Stomach smooth muscle (tissue), 2 donors: Measurements from ENCODE around the gene AREL1.

ENCODE experiments used
- H3K27ac ChIP-seq: one replicate; pipeline ENCODE4 v1.7.0; 2013; ENCODE audit warnings: mild to moderate bottlenecking, low read length, inconsistent platforms
- H3K27me3 ChIP-seq, 2 donors: one replicate each; pipeline ENCODE4 v1.7.0; 2013; ENCODE audit warnings: low read length in 2 of 2; ENCODE audit not compliant: insufficient read depth in 2 of 2, control insufficient read depth in 1 of 2
- H3K36me3 ChIP-seq, 2 donors: one replicate each; pipeline ENCODE4 v1.7.0; 2013; ENCODE audit warnings: low read length in 2 of 2; ENCODE audit not compliant: control insufficient read depth in 2 of 2, insufficient read depth in 2 of 2
- H3K4me1 ChIP-seq: one replicate; pipeline ENCODE4 v1.7.0; 2013; ENCODE audit warnings: low read length; ENCODE audit not compliant: control insufficient read depth, insufficient read depth
- H3K4me3 ChIP-seq, 2 donors: one replicate each; pipeline ENCODE4 v1.7.0; 2013; ENCODE audit warnings: low read length in 2 of 2
- H3K9ac ChIP-seq, 2 donors: one replicate each; pipeline ENCODE4 v1.7.0; 2013; ENCODE audit warnings: low read length in 2 of 2, mild to moderate bottlenecking in 1 of 2
- H3K9me3 ChIP-seq, 2 donors: one replicate each; pipeline ENCODE4 v1.7.0; 2013; ENCODE audit warnings: low read length in 2 of 2; ENCODE audit not compliant: control insufficient read depth in 2 of 2
- donor health status: healthy.
- donor health status: Pancreatic carcinoma.

The AREL1 gene

DNA sequence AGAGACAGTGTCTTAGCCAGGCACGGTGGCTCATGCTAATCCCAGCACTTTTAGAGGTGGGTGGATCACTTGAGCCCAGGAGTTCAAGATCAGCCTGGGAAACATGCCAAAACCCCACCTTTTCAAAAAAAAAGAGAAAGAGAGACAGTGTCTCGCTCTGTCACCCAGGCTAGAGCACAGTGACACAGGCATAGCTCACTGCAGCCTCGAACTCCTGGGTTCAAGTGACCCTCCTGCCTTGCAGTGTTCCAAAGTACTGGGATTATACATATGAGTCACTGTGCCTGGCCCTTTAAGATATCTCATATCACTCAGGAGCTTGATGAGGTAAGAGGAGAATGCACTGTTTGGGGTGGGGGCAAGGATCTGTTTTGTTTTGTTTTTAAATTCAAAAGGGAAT lies 52.7 kb downstream of the AREL1 start:
- Histone ChIP-seq H3K27me3 (no peaks in the 10 kb centered on the region), H3K4me3 (no peak overlapping the region), H3K9ac (no peak overlapping the region), H3K9me3 (no peaks in the 10 kb centered on the region), H3K4me1 (peaks cover 3% of the 10 kb centered on the region), H3K27ac (no peak overlapping the region), H3K36me3 (peaks cover 29 to 35% of the 10 kb centered on the region in 2 donors)

DNA sequence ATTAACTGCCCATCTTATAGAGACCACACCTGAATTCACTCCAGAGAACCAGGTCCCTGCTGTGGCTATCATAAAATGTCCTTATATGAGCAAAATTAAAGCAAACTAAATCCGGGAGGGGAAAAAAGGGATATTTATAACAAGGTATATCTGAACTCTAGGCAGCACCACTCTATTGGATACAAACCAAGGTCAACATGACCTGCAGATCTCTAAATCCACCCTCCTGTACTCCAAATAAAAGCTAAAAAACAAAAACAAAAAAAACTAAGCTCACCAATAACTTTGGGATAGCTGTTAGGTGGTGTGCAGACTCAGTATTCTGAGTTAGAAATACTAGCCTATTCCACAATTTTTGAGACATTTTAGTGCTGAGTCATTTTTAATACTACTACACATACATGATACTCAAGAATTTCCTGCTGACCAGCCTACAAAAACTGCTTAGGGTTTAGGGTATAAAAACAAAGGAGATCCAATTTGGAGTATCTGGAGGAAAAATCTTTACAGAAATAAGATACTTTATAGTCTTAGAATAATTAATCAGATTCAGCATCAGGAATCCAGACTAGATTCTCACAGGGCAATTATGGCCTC lies 54.2 kb downstream of the AREL1 start:
- no peaks in the 10 kb centered on the region for H3K9me3 ChIP-seq
- peaks cover 24 to 29% of the 10 kb centered on the region in 2 donors for H3K36me3 ChIP-seq
- H3K27ac ChIP-seq: no peak overlapping the region
- H3K4me3 ChIP-seq: no peak overlapping the region
- H3K9ac ChIP-seq: no peak overlapping the region
- H3K4me1 ChIP-seq: peaks cover 3% of the 10 kb centered on the region
- H3K27me3 ChIP-seq: no peaks in the 10 kb centered on the region

DNA sequence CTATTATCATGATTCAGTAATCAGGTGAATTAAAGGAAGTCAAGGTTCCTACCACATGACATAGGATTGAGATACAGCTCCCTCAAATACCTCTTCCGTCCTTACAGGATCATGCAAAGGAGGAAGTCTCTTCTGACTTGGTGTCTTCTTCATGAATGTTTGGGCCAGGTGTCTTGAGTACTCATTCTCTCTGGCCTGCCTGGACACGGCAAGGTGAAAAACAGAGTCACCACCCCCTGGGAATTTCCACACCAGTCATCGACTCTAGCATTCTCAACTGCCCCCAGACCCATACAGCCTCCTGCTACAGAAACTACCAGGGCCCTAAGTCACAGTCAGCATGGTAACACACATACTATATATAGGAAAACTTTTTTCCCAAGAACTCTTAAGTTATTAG lies 55.9 kb downstream of the AREL1 start:
- H3K36me3 ChIP-seq: peaks cover 10 to 15% of the 10 kb centered on the region in 2 donors
- no peak overlapping the region for H3K4me3 ChIP-seq
- H3K9ac ChIP-seq: no peak overlapping the region
- H3K4me1 ChIP-seq: no peaks in the 10 kb centered on the region
- H3K27ac ChIP-seq: no peak overlapping the region
- H3K27me3 ChIP-seq: no peaks in the 10 kb centered on the region
- H3K9me3 ChIP-seq: no peaks in the 10 kb centered on the region

DNA sequence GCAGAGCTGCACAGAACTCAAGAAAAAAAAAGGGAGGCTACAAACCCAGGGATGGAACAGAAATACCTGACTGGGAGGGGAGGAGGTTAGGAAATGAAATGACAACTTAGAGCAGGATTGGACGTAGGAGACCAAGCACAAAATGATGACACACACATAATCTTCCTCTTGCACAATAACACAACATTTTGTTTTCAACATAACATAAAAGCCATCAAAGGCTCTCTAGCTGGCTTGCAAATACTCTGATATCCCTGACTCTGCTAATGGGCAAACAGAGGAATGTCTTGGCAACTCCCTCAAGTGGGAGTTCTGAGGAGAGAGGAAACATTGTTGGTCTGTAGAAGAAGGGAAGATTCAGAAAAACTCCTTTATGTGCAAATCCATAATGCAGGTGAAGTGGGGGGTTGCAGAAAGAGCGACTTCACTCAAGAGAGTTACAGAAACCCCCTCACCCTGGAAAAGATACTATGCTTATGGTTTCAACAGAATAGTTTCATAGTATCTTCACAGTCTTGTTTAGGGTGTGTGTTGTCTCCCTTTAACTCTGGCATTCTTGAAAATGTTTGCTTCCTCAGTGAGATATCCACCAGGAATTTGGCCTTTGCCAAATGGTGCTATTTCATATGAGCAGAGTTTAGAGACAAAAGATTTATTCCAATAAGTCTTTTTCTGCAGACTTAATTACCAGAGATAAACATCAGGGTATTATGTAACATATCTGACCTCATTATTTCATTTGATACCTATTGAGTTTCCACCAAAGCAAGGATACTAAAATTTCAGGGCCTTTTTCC lies 57.1 kb downstream of the AREL1 start:
- Histone ChIP-seq H3K4me1 (no peaks in the 10 kb centered on the region), H3K9me3 (no peaks in the 10 kb centered on the region), H3K9ac (no peak overlapping the region), H3K4me3 (no peak overlapping the region), H3K27ac (no peak overlapping the region), H3K36me3 (peaks cover 6 to 7% of the 10 kb centered on the region in 2 donors), H3K27me3 (no peaks in the 10 kb centered on the region)

DNA sequence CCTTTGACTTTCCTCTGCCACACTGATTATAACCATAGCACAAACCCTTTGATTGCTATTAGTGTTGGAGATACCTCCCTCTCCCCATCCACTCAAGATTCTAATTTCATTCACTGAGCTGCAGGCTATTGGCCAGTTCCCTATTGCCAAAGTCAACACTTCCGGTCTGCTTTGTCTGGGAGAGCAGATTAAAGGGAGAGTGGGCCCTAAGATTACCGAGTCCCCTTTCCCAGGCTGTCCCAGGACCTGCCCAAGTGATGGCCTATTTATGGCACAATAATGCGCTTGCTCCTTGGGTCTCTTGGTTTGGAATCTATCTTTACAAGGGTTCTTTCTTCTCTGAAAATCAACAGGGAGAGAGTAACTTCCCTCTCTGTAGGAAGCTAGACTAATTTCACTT lies 57.9 kb downstream of the AREL1 start:
- no peak overlapping the region for H3K9ac ChIP-seq
- H3K4me3 ChIP-seq: no peak overlapping the region
- H3K27me3 ChIP-seq: no peaks in the 10 kb centered on the region
- H3K4me1 ChIP-seq: no peaks in the 10 kb centered on the region
- H3K27ac ChIP-seq: no peak overlapping the region
- H3K36me3 ChIP-seq: peaks cover 2 to 6% of the 10 kb centered on the region in 2 donors
- H3K9me3 ChIP-seq: no peaks in the 10 kb centered on the region

DNA sequence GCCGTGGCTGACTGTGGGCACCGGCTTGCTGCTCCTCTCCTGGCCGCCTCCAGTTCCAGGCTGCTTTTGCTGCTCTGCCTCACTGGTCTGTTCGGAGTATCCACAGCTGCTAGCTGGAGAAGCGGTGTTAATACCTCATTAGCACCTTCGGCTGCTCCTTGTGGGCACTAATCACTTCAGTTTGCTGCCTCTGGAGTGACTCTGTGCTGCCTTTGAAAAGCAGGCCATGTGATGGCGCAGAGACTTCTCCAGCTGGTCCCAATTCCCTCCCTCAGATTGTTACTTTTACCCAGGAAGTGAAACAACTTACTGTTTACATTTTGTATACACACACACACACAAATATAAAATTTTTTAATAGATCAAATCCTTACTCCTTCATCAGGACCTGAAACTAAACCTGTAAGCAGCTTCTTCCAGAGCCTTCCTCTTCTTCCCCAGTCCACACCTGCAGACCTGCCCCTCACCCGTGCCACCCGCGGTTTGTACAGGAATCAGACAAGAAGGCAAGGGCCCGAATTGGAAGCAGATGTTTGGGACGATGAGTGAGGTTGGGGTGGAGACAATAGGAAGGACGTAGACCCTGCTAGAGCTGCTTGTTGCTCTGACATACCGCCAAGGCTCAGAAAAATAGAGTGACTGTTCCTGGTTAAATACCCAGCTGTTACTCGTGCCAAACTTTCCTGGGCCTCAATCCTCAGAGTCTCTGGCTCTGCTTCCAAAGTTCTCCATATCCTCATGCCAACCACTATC lies 59.3 kb downstream of the AREL1 start:
- Histone ChIP-seq H3K4me1 (no peaks in the 10 kb centered on the region), H3K4me3 (no peak overlapping the region), H3K27me3 (no peaks in the 10 kb centered on the region), H3K36me3 (peaks cover 0 to 6% of the 10 kb centered on the region in 2 donors), H3K27ac (no peak overlapping the region), H3K9me3 (no peaks in the 10 kb centered on the region), H3K9ac (no peak overlapping the region)

DNA sequence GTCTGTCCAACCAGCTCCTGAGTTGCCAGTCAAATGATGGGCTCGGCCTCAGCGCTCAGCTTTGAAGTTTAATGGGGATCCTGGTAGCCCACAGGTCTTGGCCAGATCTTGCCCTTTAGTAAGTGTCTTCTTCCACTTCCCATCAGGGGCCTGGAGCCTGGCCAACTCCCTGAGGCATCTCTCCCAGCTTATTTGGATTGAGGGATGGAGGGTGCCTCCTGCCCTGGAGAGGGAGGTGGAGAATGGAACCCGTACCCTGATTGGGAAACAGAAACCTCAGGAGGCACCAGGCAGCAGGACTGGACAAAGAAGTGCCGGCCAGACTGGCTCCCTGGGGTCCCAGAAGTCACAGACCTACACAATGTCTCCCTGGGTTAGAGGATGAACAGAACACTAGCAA lies 60.3 kb downstream of the AREL1 start:
- Histone ChIP-seq H3K9me3 (no peaks in the 10 kb centered on the region), H3K27ac (no peak overlapping the region), H3K36me3 (peaks cover 0 to 6% of the 10 kb centered on the region in 2 donors), H3K4me1 (peaks cover 6% of the 10 kb centered on the region), H3K9ac (no peak overlapping the region), H3K4me3 (no peak overlapping the region), H3K27me3 (peaks cover 0 to 1% of the 10 kb centered on the region in 2 donors)

DNA sequence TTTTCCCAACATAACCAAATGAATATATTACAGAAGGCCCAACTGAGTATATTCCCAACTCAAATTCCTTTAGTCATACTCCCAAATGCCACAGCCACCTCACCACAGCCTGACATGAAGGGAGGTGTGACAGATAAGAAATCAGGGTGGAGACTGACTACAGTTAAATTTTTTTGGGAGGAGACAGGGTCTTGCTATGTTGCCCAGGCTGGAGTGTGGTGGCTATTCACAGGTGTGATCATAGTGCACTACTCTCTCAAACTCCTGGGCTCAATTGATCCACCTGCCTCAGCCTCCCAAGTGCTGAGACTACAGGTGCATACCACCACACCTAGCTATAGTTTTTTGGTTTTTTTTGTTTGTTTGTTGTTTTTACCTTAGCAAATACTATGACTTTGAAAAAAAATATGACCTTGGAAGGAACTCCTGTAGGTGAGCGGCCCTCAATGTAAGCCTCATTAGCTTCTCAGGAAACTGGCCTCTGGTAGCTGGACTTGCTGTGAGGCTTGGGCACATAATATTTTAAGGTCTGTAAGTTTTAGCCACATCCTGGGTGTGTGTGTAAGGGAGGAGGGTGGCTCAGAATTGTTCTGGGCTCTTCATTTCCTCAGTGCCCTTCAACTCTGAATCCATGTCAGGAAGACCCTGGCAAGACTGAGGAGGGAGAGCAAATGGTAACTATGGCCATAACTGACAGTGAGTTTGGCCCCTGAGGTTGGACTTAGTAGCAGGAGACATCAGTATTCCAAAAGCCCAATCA lies 61.8 kb downstream of the AREL1 start:
- Histone ChIP-seq H3K9ac (no peak overlapping the region), H3K9me3 (no peaks in the 10 kb centered on the region), H3K27ac (no peak overlapping the region), H3K4me1 (peaks cover 8% of the 10 kb centered on the region), H3K36me3 (no peaks in the 10 kb centered on the region), H3K4me3 (no peak overlapping the region), H3K27me3 (peaks cover 0 to 4% of the 10 kb centered on the region in 2 donors)

DNA sequence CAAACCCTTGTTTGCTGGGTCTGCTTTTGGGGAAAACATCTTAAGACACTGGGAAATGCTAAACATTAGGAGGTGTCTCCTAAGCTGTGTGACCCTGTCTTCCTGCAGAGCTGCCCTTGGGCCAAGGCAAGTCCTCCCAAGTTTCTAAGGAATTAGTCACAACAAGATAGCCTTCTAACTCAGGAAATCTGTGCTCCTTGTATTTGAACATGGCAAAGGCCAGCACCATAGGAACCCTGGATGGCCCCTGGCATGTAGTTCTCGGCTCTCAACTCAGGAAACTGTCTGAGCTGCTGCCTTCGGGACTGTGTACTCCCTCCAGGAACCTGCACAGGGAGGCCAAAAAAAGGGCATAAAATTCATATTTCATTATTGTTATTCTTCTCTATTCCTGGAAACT lies 63.2 kb downstream of the AREL1 start:
- H3K4me3 ChIP-seq: no peak overlapping the region
- peaks cover 8% of the 10 kb centered on the region for H3K4me1 ChIP-seq
- H3K27me3 ChIP-seq: peaks cover 0 to 8% of the 10 kb centered on the region in 2 donors
- no peak overlapping the region for H3K9ac ChIP-seq
- H3K36me3 ChIP-seq: no peaks in the 10 kb centered on the region
- H3K27ac ChIP-seq: no peak overlapping the region
- no peaks in the 10 kb centered on the region for H3K9me3 ChIP-seq

DNA sequence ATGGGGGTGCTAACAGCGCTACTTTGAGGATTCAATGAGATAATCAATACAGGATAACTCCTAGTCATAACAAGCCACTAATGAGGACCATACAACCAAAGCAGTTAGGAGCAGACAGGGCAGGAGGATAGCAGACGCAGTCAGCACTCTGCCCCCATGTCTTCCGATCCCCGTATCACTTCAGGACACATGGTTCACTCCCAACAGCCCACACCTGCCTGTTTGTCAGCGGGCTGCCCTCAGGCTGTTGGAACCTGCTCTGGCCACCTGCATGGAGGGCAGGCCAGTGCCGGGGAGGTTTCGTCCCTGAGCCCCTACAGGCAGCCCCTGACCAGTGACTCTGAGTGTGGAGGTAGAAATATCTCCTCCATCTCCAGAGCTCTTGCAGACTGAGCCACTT lies 63.7 kb downstream of the AREL1 start:
- Histone ChIP-seq H3K9me3 (no peaks in the 10 kb centered on the region), H3K27me3 (peaks cover 0 to 11% of the 10 kb centered on the region in 2 donors), H3K4me1 (peaks cover 8% of the 10 kb centered on the region), H3K9ac (no peak overlapping the region), H3K4me3 (no peak overlapping the region), H3K36me3 (no peaks in the 10 kb centered on the region), H3K27ac (no peak overlapping the region)
